Suprapubic skin (tissue), 4 donors: Measurements from ENCODE around the gene FBXO22.

Experiments
- POLR2A ChIP-seq, 2 donors: fragments of 450-650 bp; IDR thresholded peaks; one replicate each; pipeline ENCODE4 v1.6.1; 2017; ENCODE audit warnings: antibody characterized with exemption in 2 of 2, mild to moderate bottlenecking in 2 of 2, moderate library complexity in 2 of 2
- POLR2AphosphoS5 ChIP-seq, 3 donors: sonication (generic); formaldehyde crosslinking; IDR thresholded peaks; one replicate each; pipeline ENCODE4 v1.6.1; 2017; ENCODE audit warnings: antibody characterized with exemption in 3 of 3
- TF ChIP-seq, protein P1 (sequence below), 2 donors: fragments of 200-600 bp in 1 of 2; fragments of 450-650 bp in 1 of 2; sonication (generic) in 1 of 2; IDR thresholded peaks; one replicate each; pipeline ENCODE4 v1.5.1; 2016 to 2019; ENCODE audit warnings: antibody characterized with exemption in 2 of 2, mild to moderate bottlenecking in 1 of 2, moderate library complexity in 1 of 2

DNA sequence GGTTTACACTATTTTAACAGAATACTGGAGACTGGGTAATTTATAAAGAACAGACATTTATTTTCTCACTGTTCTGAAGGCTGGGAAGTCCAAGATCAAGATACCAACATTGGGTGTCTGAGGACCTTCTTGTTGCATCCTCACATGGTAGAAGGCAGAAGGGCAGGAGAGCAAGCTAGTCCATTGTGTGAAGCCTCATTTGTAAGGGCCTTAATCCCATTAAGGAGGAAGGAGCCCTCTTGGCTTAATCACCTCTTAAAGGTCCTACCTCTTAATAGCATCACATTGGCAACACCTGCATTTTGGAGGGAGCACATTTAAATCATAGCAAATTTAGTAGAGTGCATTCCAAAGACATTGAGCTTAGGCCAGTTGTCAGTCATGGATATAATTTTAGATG, 34.2 kb upstream of the FBXO22 start:
- TF ChIP-seq, protein P1, sequence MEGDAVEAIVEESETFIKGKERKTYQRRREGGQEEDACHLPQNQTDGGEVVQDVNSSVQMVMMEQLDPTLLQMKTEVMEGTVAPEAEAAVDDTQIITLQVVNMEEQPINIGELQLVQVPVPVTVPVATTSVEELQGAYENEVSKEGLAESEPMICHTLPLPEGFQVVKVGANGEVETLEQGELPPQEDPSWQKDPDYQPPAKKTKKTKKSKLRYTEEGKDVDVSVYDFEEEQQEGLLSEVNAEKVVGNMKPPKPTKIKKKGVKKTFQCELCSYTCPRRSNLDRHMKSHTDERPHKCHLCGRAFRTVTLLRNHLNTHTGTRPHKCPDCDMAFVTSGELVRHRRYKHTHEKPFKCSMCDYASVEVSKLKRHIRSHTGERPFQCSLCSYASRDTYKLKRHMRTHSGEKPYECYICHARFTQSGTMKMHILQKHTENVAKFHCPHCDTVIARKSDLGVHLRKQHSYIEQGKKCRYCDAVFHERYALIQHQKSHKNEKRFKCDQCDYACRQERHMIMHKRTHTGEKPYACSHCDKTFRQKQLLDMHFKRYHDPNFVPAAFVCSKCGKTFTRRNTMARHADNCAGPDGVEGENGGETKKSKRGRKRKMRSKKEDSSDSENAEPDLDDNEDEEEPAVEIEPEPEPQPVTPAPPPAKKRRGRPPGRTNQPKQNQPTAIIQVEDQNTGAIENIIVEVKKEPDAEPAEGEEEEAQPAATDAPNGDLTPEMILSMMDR (IDR thresholded peaks at IDR 0.05) = no peak
- TF ChIP-seq POLR2A (IDR thresholded peaks at IDR 0.05) (no peak), POLR2AphosphoS5 (IDR thresholded peaks at IDR 0.05) (no peak)
